Brain microvascular endothelial cell (primary cell): Measurements from ENCODE around the gene TWIST2.

Source experiments
- DNase-seq: peaks from one replicate; pipeline ENCODE4 v3.0.0-alpha.2; 2020
- H3K27ac ChIP-seq: fragments of 250-450 bp; sonication (Bioruptor Pico); 2 replicates; pipeline ENCODE4 v1.5.1; 2020; ENCODE audit warnings: mild to moderate bottlenecking, moderate library complexity
- H3K27me3 ChIP-seq: fragments of 250-450 bp; sonication (Bioruptor Pico); replicated peaks from 2 replicates; pipeline ENCODE4 v1.5.1; 2020; ENCODE audit warnings: mild to moderate bottlenecking
- H3K36me3 ChIP-seq: fragments of 250-450 bp; sonication (Bioruptor Pico); replicated peaks from 2 replicates; pipeline ENCODE4 v1.5.1; 2020; ENCODE audit warnings: mild to moderate bottlenecking
- H3K4me3 ChIP-seq: 2 replicates; pipeline ENCODE4 v1.5.1; 2011; ENCODE audit warnings: low read depth, mild to moderate bottlenecking, control low read depth, low read length, moderate library complexity
- in situ Hi-C: cut with HindIII; loops from 2 replicates; pipeline ENCODE4 v1.10.0; 2017; ENCODE audit warnings: low sequenced_read_pairs, low pct_ligation_motif_present
- TF ChIP-seq, protein P1 (sequence below): IDR thresholded peaks from 2 replicates; pipeline ENCODE4 v1.5.1; 2011; ENCODE audit warnings: low read depth, mild to moderate bottlenecking, moderate library complexity, low read length, control low read depth, inconsistent platforms; ENCODE audit errors: missing control alignments

The TWIST2 gene

DNA sequence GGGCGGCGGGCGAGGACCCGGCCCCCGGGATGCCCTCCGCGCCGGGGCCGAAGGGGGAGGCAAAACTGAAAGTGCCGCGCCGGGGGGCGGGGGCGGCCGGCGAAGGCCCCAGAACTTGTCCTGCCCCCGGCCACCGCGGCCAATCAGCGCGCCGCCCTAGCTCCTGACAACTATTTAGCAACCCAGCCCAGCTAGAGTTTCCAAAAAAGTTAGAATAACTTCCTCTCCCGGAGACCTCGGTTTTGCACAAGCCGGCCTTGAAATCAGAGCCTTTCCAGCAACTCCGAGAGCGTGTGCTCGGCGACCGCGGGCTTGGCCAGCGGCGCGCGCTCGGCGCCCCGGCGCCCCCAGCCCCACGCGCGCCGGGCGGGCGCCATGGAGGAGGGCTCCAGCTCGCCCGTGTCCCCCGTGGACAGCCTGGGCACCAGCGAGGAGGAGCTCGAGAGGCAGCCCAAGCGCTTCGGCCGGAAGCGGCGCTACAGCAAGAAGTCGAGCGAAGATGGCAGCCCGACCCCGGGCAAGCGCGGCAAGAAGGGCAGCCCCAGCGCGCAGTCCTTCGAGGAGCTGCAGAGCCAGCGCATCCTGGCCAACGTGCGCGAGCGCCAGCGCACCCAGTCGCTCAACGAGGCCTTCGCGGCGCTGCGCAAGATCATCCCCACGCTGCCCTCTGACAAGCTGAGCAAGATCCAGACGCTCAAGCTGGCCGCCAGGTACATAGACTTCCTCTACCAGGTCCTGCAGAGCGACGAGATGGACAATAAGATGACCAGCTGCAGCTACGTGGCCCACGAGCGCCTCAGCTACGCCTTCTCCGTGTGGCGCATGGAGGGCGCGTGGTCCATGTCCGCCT is at the start of gene TWIST2:
TSS of gene TWIST2 (plus strand) at position 245 of the 850 bp plus-strand sequence. CDS start at position 376, 131 bp downstream.
- TF ChIP-seq, protein P1, sequence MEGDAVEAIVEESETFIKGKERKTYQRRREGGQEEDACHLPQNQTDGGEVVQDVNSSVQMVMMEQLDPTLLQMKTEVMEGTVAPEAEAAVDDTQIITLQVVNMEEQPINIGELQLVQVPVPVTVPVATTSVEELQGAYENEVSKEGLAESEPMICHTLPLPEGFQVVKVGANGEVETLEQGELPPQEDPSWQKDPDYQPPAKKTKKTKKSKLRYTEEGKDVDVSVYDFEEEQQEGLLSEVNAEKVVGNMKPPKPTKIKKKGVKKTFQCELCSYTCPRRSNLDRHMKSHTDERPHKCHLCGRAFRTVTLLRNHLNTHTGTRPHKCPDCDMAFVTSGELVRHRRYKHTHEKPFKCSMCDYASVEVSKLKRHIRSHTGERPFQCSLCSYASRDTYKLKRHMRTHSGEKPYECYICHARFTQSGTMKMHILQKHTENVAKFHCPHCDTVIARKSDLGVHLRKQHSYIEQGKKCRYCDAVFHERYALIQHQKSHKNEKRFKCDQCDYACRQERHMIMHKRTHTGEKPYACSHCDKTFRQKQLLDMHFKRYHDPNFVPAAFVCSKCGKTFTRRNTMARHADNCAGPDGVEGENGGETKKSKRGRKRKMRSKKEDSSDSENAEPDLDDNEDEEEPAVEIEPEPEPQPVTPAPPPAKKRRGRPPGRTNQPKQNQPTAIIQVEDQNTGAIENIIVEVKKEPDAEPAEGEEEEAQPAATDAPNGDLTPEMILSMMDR = peak; percentile 35
- peak; percentile 65 for DNase-seq
- Histone ChIP-seq H3K36me3 (no peaks in the 10 kb centered on the region), H3K27ac (peak within 1 kb of the TSS; percentile 28), H3K27me3 (peaks cover 6% of the 10 kb centered on the region), H3K4me3 (peak within 1 kb of the TSS; percentile 87)
- in situ Hi-C loops = no loop called here

DNA sequence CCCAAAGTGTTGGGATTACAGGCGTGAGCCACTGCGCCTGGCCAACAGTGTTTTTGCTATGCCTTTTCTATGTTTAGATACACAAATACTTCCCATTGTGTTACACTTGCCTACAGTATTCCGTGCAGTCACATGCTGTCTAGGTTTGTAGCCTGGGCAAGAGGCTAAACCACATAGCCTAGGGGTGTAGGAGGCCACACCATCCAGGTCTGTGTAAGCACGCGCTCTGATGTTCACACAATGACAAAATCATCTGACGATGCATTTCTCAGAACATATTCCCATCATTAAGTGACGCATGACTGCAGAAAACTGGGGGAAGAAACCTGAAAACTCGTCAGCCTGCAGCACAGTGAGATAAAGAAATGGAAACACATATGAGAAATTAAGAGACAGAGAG is 46.1 kb upstream of the TWIST2 start:
- DNase-seq = no peak
- Histone ChIP-seq H3K27ac (no peak overlapping the region), H3K4me3 (no peak overlapping the region), H3K36me3 (no peaks in the 10 kb centered on the region), H3K27me3 (no peaks in the 10 kb centered on the region)
- in situ Hi-C loops = no loop called here
- TF ChIP-seq, protein P1 = no peak

DNA sequence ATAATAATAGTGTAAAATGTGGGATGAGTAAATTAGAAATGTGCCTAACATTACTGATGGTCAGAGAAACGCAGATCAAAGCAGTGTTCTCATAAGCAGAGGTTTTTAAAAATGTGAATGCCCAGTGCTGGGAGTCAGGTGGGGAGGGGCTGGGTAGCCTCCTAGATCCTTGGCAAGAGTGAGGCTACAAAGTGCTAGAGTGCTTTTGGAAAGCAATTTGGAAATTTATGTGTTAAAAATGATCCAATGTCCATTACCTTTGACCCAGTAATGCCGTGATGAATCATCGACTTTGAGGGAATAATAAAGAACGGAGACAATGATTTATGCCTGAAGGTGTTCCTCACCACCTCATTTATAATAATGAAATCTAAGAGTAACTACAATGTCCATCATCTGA is 44.9 kb upstream of the TWIST2 start:
- H3K36me3 ChIP-seq = no peaks in the 10 kb centered on the region
- in situ Hi-C loops = no loop called here
- no peak overlapping the region for H3K4me3 ChIP-seq
- H3K27me3 ChIP-seq = no peaks in the 10 kb centered on the region
- no peak for DNase-seq
- H3K27ac ChIP-seq = no peak overlapping the region
- TF ChIP-seq, protein P1 = no peak

DNA sequence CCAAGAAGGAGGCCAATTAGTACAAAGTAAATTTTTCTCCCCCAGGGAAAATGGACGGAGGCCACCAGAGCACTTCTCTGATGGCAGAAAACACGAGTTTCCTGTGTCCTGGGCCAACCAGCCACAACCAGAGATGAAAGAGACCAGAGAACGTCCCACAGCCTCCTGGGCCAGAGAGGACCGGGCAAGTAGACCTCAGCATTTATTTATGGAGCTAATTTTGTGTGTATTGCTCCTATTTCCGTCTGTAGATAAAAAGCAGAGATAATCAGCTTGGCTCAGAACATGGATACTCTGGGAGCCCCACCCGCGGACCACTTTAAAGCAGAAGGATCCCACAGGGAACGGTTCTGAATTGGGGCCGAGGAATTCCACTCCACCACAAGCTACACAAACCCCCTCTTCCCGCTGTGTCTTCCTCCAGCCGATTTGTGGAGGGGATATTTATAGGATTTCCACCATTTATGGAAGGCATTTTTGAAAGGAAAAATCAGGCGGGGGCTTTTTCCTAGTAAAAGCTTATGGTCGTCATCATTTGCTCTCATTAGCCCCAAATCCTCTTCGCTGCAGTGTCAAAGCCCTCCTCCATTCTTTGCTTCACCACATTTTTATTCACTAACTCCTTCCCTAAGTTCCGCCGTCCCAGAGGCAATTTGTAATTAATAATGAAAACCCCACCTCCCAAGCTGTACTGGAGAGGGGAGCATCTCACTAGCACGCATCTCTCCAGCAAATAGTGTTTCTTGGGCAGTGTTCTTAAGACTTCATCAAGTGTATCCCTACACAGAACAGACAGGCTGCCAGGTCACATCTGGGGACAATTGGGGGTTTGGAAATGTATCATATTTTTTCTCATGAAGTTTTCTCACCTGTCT is 43.7 kb upstream of the TWIST2 start:
- Histone ChIP-seq H3K27me3 (no peaks in the 10 kb centered on the region), H3K36me3 (no peaks in the 10 kb centered on the region), H3K27ac (no peak overlapping the region), H3K4me3 (no peak overlapping the region)
- TF ChIP-seq, protein P1 = no peak
- in situ Hi-C loops = no loop called here
- DNase-seq = no peak

DNA sequence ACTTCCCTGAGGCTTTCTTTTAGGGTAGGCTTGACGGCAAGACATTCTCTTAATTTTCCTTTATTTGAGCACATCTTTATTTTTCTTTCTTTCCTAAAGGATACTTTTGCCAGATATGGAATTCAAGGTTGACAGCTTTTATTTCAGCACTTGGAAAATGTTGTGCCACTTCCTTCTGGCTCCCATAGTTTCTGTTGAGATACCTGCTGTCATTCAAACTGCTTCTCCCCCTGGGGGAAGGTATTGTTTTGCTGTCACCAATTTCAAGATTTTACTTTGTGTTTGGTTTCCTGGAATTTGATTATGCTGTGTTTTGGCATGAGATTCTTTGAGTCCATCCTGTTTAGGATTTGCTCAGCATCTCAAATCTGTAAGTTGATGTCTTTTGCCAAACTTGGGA is 39.1 kb upstream of the TWIST2 start:
- no peaks in the 10 kb centered on the region for H3K27me3 ChIP-seq
- no peak for DNase-seq
- in situ Hi-C loops = no loop called here
- TF ChIP-seq, protein P1 = no peak
- H3K36me3 ChIP-seq = no peaks in the 10 kb centered on the region
- no peak overlapping the region for H3K27ac ChIP-seq
- no peak overlapping the region for H3K4me3 ChIP-seq
